Neural progenitor cell (in vitro differentiated cells): ENCODE measurements around the gene TEX13B. TPM values are rescaled to one million over a fixed set of nuclear protein-coding genes. Genes with fewer than 3 reads are reported as not detected.

Source experiments
- DNase-seq: peaks from one replicate; pipeline ENCODE4 v3.0.0-alpha.2; 2016; ENCODE audit warnings: low spot score
- H2AFZ ChIP-seq: fragments of 200-600 bp; sonication (generic); replicated peaks from 2 replicates; pipeline ENCODE4 v1.6.1; 2016; ENCODE audit warnings: antibody characterized with exemption
- H3F3A ChIP-seq: fragments of 200-600 bp; sonication (generic); 2 replicates; pipeline ENCODE4 v1.6.1; 2016; ENCODE audit warnings: antibody characterized with exemption, low read depth
- H3K27ac ChIP-seq: fragments of 200-600 bp; sonication (generic); 2 replicates; pipeline ENCODE4 v1.5.1; 2016; ENCODE audit warnings: mild to moderate bottlenecking
- H3K27me3 ChIP-seq: fragments of 200-600 bp; sonication (generic); 2 replicates; pipeline ENCODE4 v1.6.1; 2016; ENCODE audit warnings: mild to moderate bottlenecking, moderate library complexity
- H3K36me3 ChIP-seq: fragments of 200-600 bp; sonication (generic); 2 replicates; pipeline ENCODE4 v1.5.1; 2016
- H3K4me1 ChIP-seq: fragments of 200-600 bp; sonication (generic); 2 replicates; pipeline ENCODE4 v1.6.1; 2016; ENCODE audit warnings: mixed run types
- H3K4me2 ChIP-seq: fragments of 200-600 bp; sonication (generic); 2 replicates; pipeline ENCODE4 v1.6.1; 2016
- H3K4me3 ChIP-seq: fragments of 200-600 bp; sonication (generic); 2 replicates; pipeline ENCODE4 v1.5.1; 2016
- H3K79me2 ChIP-seq: fragments of 200-600 bp; sonication (generic); 2 replicates; pipeline ENCODE4 v1.6.1; 2016; ENCODE audit warnings: low read depth
- H3K9ac ChIP-seq: fragments of 200-600 bp; sonication (generic); 2 replicates; pipeline ENCODE4 v1.6.1; 2016
- H3K9me3 ChIP-seq: fragments of 200-600 bp; sonication (generic); 2 replicates; pipeline ENCODE4 v1.5.1; 2016; ENCODE audit warnings: low read depth
- H4K20me1 ChIP-seq: fragments of 200-600 bp; sonication (generic); 2 replicates; pipeline ENCODE4 v1.6.1; 2016; ENCODE audit warnings: low read depth
- H3K27ac Mint-ChIP-seq: 3 replicates; pipeline ENCODE4 v1.8.0; 2021; ENCODE audit warnings: mixed read lengths
- H3K27me3 Mint-ChIP-seq: 2 replicates; pipeline ENCODE4 v1.8.0; 2022; ENCODE audit warnings: low read depth, mild to moderate bottlenecking, inconsistent platforms, moderate library complexity, mixed read lengths; ENCODE audit not compliant: insufficient read depth
- H3K36me3 Mint-ChIP-seq: 3 replicates; pipeline ENCODE4 v1.8.0; 2021; ENCODE audit warnings: mixed read lengths
- H3K4me1 Mint-ChIP-seq: 3 replicates; pipeline ENCODE4 v1.8.0; 2021; ENCODE audit warnings: mixed read lengths
- H3K4me3 Mint-ChIP-seq: 3 replicates; pipeline ENCODE4 v1.8.0; 2021; ENCODE audit warnings: mild to moderate bottlenecking, moderate library complexity, mixed read lengths
- H3K9me3 Mint-ChIP-seq: 3 replicates; pipeline ENCODE4 v1.8.0; 2020; ENCODE audit warnings: mixed read lengths
- EZH2 ChIP-seq: fragments of 200-600 bp; sonication (generic); IDR thresholded peaks from 2 replicates; pipeline ENCODE4 v1.6.1; 2017; ENCODE audit warnings: antibody characterized with exemption, mild to moderate bottlenecking, moderate library complexity
- EZH2phosphoT487 ChIP-seq: fragments of 200-600 bp; sonication (generic); IDR thresholded peaks from 2 replicates; pipeline ENCODE4 v1.6.1; 2017; ENCODE audit warnings: antibody characterized with exemption
- total RNA-seq: library from RNA; depleted of rRNA; stranded (reverse); fragments of >200 nt; gene quantifications from 2 replicates; pipeline ENCODE4 v1.2.3, GENCODE V29; 2015; ENCODE audit warnings: low replicate concordance
- TF ChIP-seq, protein P1 (sequence below): fragments of 200-600 bp; sonication (generic); IDR thresholded peaks from 2 replicates; pipeline ENCODE4 v1.5.1; 2017; ENCODE audit warnings: antibody characterized with exemption, mild to moderate bottlenecking

Gene TEX13B
- total RNA-seq, 1 donor from 2014 or later, result not detected

DNA sequence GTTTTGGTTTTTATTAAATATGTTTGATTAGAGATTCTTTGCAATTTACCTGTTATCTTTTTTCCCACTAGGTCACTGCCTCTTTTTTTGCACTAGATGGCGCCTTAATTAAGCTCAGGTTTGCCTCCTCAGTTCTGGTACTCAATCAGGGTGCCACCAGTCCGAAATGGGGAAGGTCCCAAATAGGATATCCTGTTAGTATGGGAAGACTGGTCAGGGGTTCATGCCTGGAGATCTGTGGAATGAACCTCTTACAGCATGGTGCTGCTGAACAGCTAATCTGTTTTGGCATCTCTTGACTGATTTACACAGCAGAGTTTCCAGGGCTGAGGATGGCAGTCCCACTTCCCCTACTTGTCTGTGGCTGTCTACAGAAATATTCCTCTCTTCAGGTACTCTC, 38.5 kb upstream of the TEX13B start:
- Mint-ChIP-seq H3K27ac (no peak overlapping the region), H3K36me3 (no peaks in the 10 kb centered on the region), H3K9me3 (no peaks in the 10 kb centered on the region), H3K4me3 (no peak overlapping the region), H3K27me3 (peaks cover 5% of the 10 kb centered on the region), H3K4me1 (no peaks in the 10 kb centered on the region)
- Histone ChIP-seq H3K27ac (no peak overlapping the region), H2AFZ (no peak overlapping the region), H4K20me1 (no peaks in the 10 kb centered on the region), H3K4me3 (no peak overlapping the region), H3K36me3 (no peaks in the 10 kb centered on the region), H3K4me2 (no peak overlapping the region), H3K9me3 (peaks cover 7% of the 10 kb centered on the region), H3K9ac (no peak overlapping the region), H3K79me2 (no peaks in the 10 kb centered on the region), H3F3A (no peaks in the 10 kb centered on the region), H3K4me1 (no peaks in the 10 kb centered on the region), H3K27me3 (no peaks in the 10 kb centered on the region)
- DNase-seq, result peak; percentile 15
- TF ChIP-seq EZH2 (no peak), EZH2phosphoT487 (no peak)
- TF ChIP-seq, protein P1, sequence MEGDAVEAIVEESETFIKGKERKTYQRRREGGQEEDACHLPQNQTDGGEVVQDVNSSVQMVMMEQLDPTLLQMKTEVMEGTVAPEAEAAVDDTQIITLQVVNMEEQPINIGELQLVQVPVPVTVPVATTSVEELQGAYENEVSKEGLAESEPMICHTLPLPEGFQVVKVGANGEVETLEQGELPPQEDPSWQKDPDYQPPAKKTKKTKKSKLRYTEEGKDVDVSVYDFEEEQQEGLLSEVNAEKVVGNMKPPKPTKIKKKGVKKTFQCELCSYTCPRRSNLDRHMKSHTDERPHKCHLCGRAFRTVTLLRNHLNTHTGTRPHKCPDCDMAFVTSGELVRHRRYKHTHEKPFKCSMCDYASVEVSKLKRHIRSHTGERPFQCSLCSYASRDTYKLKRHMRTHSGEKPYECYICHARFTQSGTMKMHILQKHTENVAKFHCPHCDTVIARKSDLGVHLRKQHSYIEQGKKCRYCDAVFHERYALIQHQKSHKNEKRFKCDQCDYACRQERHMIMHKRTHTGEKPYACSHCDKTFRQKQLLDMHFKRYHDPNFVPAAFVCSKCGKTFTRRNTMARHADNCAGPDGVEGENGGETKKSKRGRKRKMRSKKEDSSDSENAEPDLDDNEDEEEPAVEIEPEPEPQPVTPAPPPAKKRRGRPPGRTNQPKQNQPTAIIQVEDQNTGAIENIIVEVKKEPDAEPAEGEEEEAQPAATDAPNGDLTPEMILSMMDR, result peak; percentile 51

DNA sequence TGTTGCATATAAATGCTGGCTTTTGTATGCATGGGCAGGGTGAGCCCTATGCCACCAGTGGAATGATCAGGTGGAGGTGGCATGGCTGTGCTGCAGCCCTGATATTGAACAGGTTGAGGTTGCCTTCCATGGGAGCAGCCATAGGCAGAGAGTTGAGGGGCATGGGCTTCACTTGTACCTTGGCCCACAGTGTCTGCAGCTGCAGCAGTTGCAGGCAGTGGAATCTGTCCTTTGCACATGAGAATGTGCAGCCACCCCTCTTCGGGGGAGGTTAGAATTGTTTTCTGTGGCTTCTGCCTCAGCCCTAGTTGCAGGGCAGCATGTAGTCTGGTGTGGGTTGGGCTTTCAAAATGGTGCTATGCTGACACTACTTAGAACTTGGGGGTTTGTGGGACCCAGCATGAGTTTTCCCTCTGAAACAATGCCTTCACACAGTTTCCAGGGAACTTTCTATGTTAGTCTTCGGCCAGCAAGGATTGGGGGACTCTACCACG, 37.3 kb upstream of the TEX13B start:
- Histone ChIP-seq H3K36me3 (no peaks in the 10 kb centered on the region), H3K27ac (no peak overlapping the region), H3K4me2 (no peak overlapping the region), H3K79me2 (no peaks in the 10 kb centered on the region), H3K9ac (no peak overlapping the region), H3K27me3 (no peaks in the 10 kb centered on the region), H3K4me1 (no peaks in the 10 kb centered on the region), H4K20me1 (no peaks in the 10 kb centered on the region), H3K4me3 (no peak overlapping the region), H3K9me3 (no peaks in the 10 kb centered on the region), H3F3A (no peaks in the 10 kb centered on the region), H2AFZ (no peak overlapping the region)
- peak overlapping the region; percentile 58 for H3K27ac Mint-ChIP-seq
- no peaks in the 10 kb centered on the region for H3K36me3 Mint-ChIP-seq
- no peaks in the 10 kb centered on the region for H3K9me3 Mint-ChIP-seq
- H3K27me3 Mint-ChIP-seq, result peaks cover 5% of the 10 kb centered on the region
- DNase-seq, result no peak
- H3K4me1 Mint-ChIP-seq, result no peaks in the 10 kb centered on the region
- no peak overlapping the region for H3K4me3 Mint-ChIP-seq
- TF ChIP-seq, protein P1, result no peak
- TF ChIP-seq EZH2phosphoT487 (no peak), EZH2 (no peak)

DNA sequence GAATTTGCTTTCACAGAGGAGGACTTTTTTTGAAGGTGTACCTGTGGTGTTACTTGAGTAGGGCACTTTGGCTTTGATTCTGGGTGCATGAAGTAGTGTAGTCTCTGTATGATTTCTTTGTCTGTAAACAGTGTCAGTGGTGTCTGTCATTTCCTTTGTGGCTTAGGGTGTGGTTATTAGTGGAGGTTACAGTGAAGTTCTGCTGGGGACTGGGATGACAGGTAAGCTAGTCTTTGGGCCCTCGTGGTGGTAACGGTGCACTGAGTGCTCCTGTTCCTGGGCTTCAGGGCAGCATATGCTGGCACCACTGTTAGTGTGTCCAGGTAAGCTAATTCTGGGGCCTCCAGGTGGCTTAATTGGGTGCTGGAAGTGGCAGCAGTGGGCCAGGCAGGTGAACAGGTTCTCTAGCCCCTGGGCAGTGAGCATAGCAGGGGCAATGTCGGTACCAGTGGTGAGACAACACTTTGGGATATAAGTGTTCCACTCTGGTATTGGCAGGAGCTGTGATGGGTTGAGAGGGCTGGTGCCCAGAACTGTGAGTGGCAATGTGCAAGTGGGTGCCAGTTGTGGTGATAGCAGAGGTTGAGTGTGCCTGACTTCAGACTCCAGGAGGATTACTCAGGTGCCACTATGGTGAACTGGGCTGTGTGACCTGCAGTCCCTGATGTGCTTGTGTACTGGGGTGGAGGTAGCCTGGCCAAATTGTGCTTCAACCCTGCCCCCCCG, 36.6 kb upstream of the TEX13B start:
- TF ChIP-seq EZH2phosphoT487 (no peak), EZH2 (no peak)
- TF ChIP-seq, protein P1, result no peak
- no peaks in the 10 kb centered on the region for H3K36me3 Mint-ChIP-seq
- Histone ChIP-seq H3K4me1 (no peaks in the 10 kb centered on the region), H3K79me2 (no peaks in the 10 kb centered on the region), H3K9me3 (no peaks in the 10 kb centered on the region), H2AFZ (no peak overlapping the region), H3K27ac (no peak overlapping the region), H3K4me3 (no peak overlapping the region), H3K36me3 (no peaks in the 10 kb centered on the region), H3F3A (no peaks in the 10 kb centered on the region), H3K9ac (no peak overlapping the region), H3K4me2 (no peak overlapping the region), H4K20me1 (no peaks in the 10 kb centered on the region), H3K27me3 (no peaks in the 10 kb centered on the region)
- H3K4me3 Mint-ChIP-seq, result no peak overlapping the region
- DNase-seq, result no peak
- no peak overlapping the region for H3K27ac Mint-ChIP-seq
- no peaks in the 10 kb centered on the region for H3K4me1 Mint-ChIP-seq
- peaks cover 3% of the 10 kb centered on the region for H3K9me3 Mint-ChIP-seq
- H3K27me3 Mint-ChIP-seq, result peaks cover 5% of the 10 kb centered on the region
